Activated CD4-positive, alpha-beta T cell treated with anti-CD3 and anti-CD28 coated beads for 36 hours (primary cell): Measurements from ENCODE around the gene CCDC59. TPM values are rescaled to one million over a fixed set of nuclear protein-coding genes. Genes with fewer than 3 reads are reported as not detected.

Experiments used
- ATAC-seq: fragments of 200-7000 bp; cut with Tn5 transposase; one replicate; pipeline ENCODE4 v1.10.0; 2021; ENCODE audit warnings: mild to moderate bottlenecking, moderate library complexity
- CTCF ChIA-PET: fragments of 350-600 bp; sonication (Branson Sonifier 250); formaldehyde crosslinking; loops from one replicate; lab custom pipeline; 2021; ENCODE audit warnings: antibody characterized with exemption; lab: Charles Lee
- POLR2A ChIA-PET: fragments of 350-600 bp; sonication (Branson Sonifier 250); formaldehyde crosslinking; loops from one replicate; lab custom pipeline; 2021; ENCODE audit warnings: antibody characterized with exemption, inconsistent platforms; lab: Charles Lee
- DNase-seq: peaks from one replicate; pipeline ENCODE4 v3.0.0-alpha.2; 2020
- H3K27ac Mint-ChIP-seq: one replicate; pipeline ENCODE4 v1.8.0; 2021; ENCODE audit warnings: mixed read lengths
- H3K27me3 Mint-ChIP-seq: one replicate; pipeline ENCODE4 v1.8.0; 2021; ENCODE audit warnings: mixed read lengths
- H3K36me3 Mint-ChIP-seq: one replicate; pipeline ENCODE4 v1.8.0; 2021; ENCODE audit warnings: low read depth, mixed read lengths
- H3K4me1 Mint-ChIP-seq: one replicate; pipeline ENCODE4 v1.8.0; 2021; ENCODE audit warnings: mixed read lengths
- H3K4me3 Mint-ChIP-seq: one replicate; pipeline ENCODE4 v1.8.0; 2021; ENCODE audit warnings: mild to moderate bottlenecking, moderate library complexity, mixed read lengths
- H3K9me3 Mint-ChIP-seq: one replicate; pipeline ENCODE4 v1.8.0; 2021; ENCODE audit warnings: low read depth, mixed read lengths
- intact Hi-C, 2 experiments: fragments of 100-400 bp; cut with DNase I in 1 of 2; cut with micrococcal nuclease in 1 of 2; formaldehyde crosslinking; loops; one replicate each; pipeline versions ENCODE4 v1.14.2 to v1.15.1; 2022 to 2024; cut with DNase I, micrococcal nuclease
- total RNA-seq, 2 experiments: library from RNA; stranded (reverse); gene quantifications; one replicate each; pipeline ENCODE4 v1.2.3, GENCODE V29; 2021

The CCDC59 gene
- total RNA-seq, 2 experiments from 2014 or later, result 104 to 137 TPM

- H3K9me3 Mint-ChIP-seq, result peaks cover 2% of the 10 kb centered on the region
- ChIA-PET POLR2A (no interaction called here), CTCF (no interaction called here)
- no peaks in the 10 kb centered on the region for H3K36me3 Mint-ChIP-seq
- no peak for DNase-seq
- H3K27me3 Mint-ChIP-seq, result no peaks in the 10 kb centered on the region
- intact Hi-C loops, result no loop called here
- no peak for ATAC-seq
- H3K4me3 Mint-ChIP-seq, result no peak overlapping the region
- no peaks in the 10 kb centered on the region for H3K4me1 Mint-ChIP-seq
- H3K27ac Mint-ChIP-seq, result no peak overlapping the region
Measured at GRCh38 chr12:82314406-82314892, 43.7 kb downstream of the CCDC59 start.

Other genes starting within 250 kb of the CCDC59 start
- 1 to 10 TPM; 5.0 to 5.3 TPM for gene METTL25, start 142 bp upstream of the CCDC59 start, total RNA-seq